Effector memory CD4-positive, alpha-beta T cell (primary cell): ENCODE data around the gene OR4K5.

ENCODE experiments used
- DNase-seq, 3 donors: peaks; one replicate each; pipeline ENCODE4 v3.0.0-alpha.2; 2020
- H3K27ac ChIP-seq: 2 replicates; pipeline ENCODE4 v1.7.0; 2013; ENCODE audit warnings: mild to moderate bottlenecking, low read length, moderate library complexity; ENCODE audit not compliant: insufficient read depth, poor library complexity, severe bottlenecking
- H3K27me3 ChIP-seq: replicated peaks from 2 replicates; pipeline ENCODE4 v1.7.0; 2013; ENCODE audit warnings: mild to moderate bottlenecking, low read length; ENCODE audit not compliant: insufficient read depth, control insufficient read depth, poor library complexity, severe bottlenecking
- H3K36me3 ChIP-seq: 2 replicates; pipeline ENCODE4 v1.7.0; 2013; ENCODE audit warnings: mild to moderate bottlenecking, low read length, moderate library complexity; ENCODE audit not compliant: control insufficient read depth, insufficient read depth
- H3K4me1 ChIP-seq: 2 replicates; pipeline ENCODE4 v1.7.0; 2013; ENCODE audit warnings: low read length, mild to moderate bottlenecking; ENCODE audit not compliant: control insufficient read depth, insufficient read depth, poor library complexity, severe bottlenecking
- H3K4me3 ChIP-seq: 2 replicates; pipeline ENCODE4 v1.7.0; 2013; ENCODE audit warnings: low read length, low read depth, mild to moderate bottlenecking; ENCODE audit not compliant: insufficient read depth, poor library complexity, severe bottlenecking
- H3K9me3 ChIP-seq: 2 replicates; pipeline ENCODE4 v1.7.0; 2013; ENCODE audit warnings: mild to moderate bottlenecking, low read length, moderate library complexity; ENCODE audit not compliant: control insufficient read depth
- total RNA-seq, 3 donors: gene quantifications; one replicate each; lab custom pipeline; 2026; lab: John Stamatoyannopoulos, UW

Gene OR4K5, protein sequence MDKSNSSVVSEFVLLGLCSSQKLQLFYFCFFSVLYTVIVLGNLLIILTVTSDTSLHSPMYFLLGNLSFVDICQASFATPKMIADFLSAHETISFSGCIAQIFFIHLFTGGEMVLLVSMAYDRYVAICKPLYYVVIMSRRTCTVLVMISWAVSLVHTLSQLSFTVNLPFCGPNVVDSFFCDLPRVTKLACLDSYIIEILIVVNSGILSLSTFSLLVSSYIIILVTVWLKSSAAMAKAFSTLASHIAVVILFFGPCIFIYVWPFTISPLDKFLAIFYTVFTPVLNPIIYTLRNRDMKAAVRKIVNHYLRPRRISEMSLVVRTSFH
- 0 reads per million in 3 donors for total RNA-seq

DNA sequence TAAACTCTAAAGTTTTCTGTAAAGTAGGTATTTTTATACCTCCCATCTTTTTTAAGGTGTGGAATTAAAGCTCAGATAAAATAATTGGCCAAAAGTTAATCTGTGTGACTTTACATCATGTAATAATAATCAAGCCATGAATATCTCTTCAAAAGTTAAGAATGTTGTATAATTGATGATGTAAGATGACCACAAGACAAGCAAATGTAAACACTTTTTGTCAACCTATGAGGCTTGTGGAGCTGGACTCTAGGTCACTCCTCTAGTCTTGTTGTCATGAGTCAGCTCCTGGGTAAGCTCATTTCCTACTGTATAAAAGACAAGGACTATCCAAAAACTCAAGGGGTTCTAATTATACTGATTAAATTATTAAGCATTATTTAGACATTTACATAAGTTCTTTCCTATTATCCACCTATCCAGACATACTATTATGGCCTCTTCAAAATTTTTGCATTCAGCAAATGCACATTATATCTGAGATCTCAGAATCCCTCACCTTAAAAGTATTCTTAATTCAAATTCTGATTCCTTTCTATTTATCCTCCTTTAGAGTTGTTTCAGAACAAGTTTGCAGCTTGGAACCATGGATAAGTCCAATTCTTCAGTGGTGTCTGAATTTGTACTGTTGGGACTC, at the start of gene OR4K5:
Gene OR4K5 (plus strand): TSS at position 587 of the 637 bp plus-strand sequence. CDS start 0 bp downstream, at position 587.
- Histone ChIP-seq H3K4me3 (no peak within 1 kb of the TSS), H3K27ac (no peak within 1 kb of the TSS), H3K4me1 (no peaks in the 10 kb centered on the region), H3K27me3 (no peaks in the 10 kb centered on the region), H3K9me3 (no peaks in the 10 kb centered on the region), H3K36me3 (no peaks in the 10 kb centered on the region)
- no peak for DNase-seq

DNA sequence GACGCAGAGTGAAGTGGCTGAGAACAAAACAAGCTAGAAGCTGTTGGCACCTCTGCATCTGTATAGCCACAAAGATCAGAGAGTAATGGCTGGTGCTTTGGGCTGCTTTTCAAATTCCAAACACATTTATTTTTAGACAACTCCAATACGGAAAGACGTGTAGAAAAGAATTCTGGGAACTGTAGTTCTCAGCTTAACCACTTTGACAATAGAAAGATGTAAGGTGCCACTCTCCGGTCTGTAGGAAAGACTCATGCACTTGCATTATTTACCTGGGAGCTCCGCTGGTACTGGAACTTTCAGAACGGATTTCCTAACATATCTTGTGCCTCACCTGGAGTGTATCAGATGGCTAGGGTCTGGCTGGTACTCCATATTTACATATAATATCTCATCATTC, 47.2 kb upstream of the OR4K5 start:
- no peaks in the 10 kb centered on the region for H3K36me3 ChIP-seq
- no peak overlapping the region for H3K4me3 ChIP-seq
- H3K9me3 ChIP-seq: no peaks in the 10 kb centered on the region
- no peak for DNase-seq
- no peaks in the 10 kb centered on the region for H3K4me1 ChIP-seq
- no peaks in the 10 kb centered on the region for H3K27me3 ChIP-seq
- H3K27ac ChIP-seq: no peak overlapping the region

DNA sequence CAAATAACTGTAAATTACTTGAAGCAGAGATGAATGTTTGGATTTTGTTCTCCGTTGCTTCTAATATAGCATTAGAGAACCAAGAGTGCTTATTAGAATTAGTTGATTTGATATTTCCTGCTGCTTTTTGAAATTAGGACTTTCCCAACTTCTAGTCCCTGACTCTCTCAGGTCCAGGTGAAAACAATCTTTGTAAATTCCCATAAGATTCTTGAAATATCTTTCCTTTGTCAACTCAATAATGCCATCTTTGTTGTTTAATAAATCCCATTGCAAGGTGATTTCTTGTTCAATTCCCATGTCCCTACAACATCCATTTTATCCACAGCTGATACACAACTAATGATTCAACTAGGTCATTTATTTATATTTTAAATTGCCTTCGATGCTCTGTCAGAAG, 45.6 kb upstream of the OR4K5 start, which contains the start of gene OR4K2:
Gene OR4K2 (plus strand): TSS at position 301 of the 400 bp plus-strand sequence. CDS start 1,126 bp downstream, outside the sequence.
- no peak for DNase-seq
- Histone ChIP-seq H3K27me3 (no peaks in the 10 kb centered on the region), H3K4me3 (no peak within 1 kb of the TSS), H3K9me3 (no peaks in the 10 kb centered on the region), H3K4me1 (no peaks in the 10 kb centered on the region), H3K27ac (no peak within 1 kb of the TSS), H3K36me3 (no peaks in the 10 kb centered on the region)

DNA sequence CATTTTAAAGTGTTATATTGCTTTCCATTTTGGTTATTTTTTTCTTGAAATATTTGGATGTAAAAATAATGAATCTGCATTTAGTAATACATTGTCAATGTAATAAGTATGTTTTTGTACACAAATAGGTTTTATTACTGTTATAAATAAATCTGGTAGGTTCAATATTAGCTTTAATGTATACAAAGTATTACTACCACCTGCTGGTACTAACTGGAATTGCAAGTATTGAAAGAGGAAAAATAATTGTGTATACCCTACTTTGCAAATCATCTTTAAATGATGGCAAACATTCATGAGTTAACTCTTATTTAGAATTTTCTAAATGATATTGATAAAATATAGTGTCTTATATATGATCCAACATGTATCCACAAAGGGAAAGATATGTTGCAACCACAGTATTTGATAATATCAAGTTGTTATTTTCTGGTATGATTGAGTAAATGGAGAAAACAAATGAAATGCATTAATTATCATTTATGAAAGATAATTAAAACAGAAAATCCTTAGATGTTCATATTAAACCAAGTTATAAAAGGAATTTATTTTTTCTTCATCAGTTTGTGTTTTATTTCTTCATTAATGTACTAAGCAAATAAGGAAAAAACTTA, 42.3 kb upstream of the OR4K5 start:
- no peaks in the 10 kb centered on the region for H3K36me3 ChIP-seq
- H3K9me3 ChIP-seq: no peaks in the 10 kb centered on the region
- H3K27ac ChIP-seq: no peak overlapping the region
- no peaks in the 10 kb centered on the region for H3K4me1 ChIP-seq
- no peak for DNase-seq
- no peak overlapping the region for H3K4me3 ChIP-seq
- H3K27me3 ChIP-seq: no peaks in the 10 kb centered on the region

GRCh38 chr14:19895282-19895681, 25.1 kb upstream of the OR4K5 start:
- peaks cover 20% of the 10 kb centered on the region for H3K9me3 ChIP-seq
- H3K4me3 ChIP-seq: no peak overlapping the region
- H3K27ac ChIP-seq: no peak overlapping the region
- no peaks in the 10 kb centered on the region for H3K36me3 ChIP-seq
- H3K4me1 ChIP-seq: no peaks in the 10 kb centered on the region
- no peak for DNase-seq
- H3K27me3 ChIP-seq: no peaks in the 10 kb centered on the region

GRCh38 chr14:19900999-19901398, 19.4 kb upstream of the OR4K5 start:
- H3K27me3 ChIP-seq: no peaks in the 10 kb centered on the region
- H3K4me1 ChIP-seq: no peaks in the 10 kb centered on the region
- H3K4me3 ChIP-seq: no peak overlapping the region
- H3K36me3 ChIP-seq: no peaks in the 10 kb centered on the region
- H3K9me3 ChIP-seq: peaks cover 3% of the 10 kb centered on the region
- no peak overlapping the region for H3K27ac ChIP-seq
- no peak for DNase-seq

DNA sequence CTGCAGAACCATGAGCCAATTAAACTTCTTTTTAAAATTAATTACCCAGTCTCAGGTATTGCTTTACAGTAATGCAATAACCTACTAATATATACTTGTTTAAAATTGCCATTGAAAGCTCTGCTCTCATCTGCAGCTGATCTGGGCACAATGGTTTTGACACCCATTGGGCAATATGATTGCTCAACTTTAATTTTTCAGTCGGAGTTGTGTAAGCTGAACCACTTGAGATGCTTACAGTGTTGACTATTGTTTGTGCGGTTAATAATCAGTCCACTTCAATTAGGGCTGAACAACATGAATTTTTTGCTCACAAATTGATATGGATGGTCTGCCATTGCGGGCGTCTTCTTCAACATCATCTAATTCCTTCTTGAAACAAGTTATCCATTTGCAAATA, 18.0 kb upstream of the OR4K5 start:
- no peaks in the 10 kb centered on the region for H3K27me3 ChIP-seq
- no peak for DNase-seq
- no peaks in the 10 kb centered on the region for H3K4me1 ChIP-seq
- no peaks in the 10 kb centered on the region for H3K9me3 ChIP-seq
- no peak overlapping the region for H3K4me3 ChIP-seq
- no peaks in the 10 kb centered on the region for H3K36me3 ChIP-seq
- no peak overlapping the region for H3K27ac ChIP-seq

DNA sequence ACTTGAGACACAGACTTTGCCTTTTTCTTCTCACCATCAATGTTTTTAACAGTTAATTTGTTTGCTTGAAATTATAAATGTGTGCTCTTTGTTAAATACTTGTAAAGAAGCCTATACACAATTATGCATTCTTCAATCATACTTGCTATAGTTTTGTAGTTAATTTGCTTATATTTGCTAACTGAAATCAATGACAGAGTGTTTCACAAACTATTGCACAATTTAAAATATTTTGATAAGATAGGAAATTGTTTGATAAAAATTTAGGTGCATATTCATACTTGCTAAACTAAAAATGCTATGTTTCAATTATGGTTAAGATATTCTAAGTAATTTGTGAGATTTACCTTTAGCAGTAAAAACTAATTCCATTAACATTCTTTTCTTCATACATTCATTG, 13.7 kb upstream of the OR4K5 start:
- H3K9me3 ChIP-seq: no peaks in the 10 kb centered on the region

DNA sequence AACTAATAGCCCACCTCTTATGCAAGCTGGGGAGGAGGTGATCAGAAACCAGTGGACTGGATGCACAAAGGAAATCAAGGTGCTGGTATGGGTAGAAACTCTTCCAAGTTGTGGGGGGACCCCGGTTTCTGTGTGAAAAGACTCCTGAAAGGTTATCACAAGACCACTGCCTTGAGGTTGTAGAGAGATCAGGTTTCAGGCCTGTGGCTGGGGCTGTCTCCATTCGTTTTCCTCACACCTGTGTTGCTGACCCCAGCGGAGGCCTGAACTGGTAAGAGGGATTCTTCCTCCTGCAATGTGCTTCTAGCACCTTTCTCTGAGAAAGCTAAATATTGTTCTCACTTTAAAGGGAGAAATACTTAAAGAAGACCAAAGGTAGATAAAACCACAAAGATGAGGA, 9.3 kb upstream of the OR4K5 start:
- no peak for DNase-seq
- no peaks in the 10 kb centered on the region for H3K27me3 ChIP-seq
- H3K4me3 ChIP-seq: no peak overlapping the region
- no peaks in the 10 kb centered on the region for H3K9me3 ChIP-seq
- H3K27ac ChIP-seq: no peak overlapping the region
- no peaks in the 10 kb centered on the region for H3K4me1 ChIP-seq
- no peaks in the 10 kb centered on the region for H3K36me3 ChIP-seq

More for the DNA sequence above, 13.7 kb upstream of the OR4K5 start:
- DNase-seq: no peak
- no peak overlapping the region for H3K4me3 ChIP-seq
- H3K27ac ChIP-seq: no peak overlapping the region
- no peaks in the 10 kb centered on the region for H3K27me3 ChIP-seq
- H3K4me1 ChIP-seq: no peaks in the 10 kb centered on the region
- no peaks in the 10 kb centered on the region for H3K36me3 ChIP-seq

- Histone ChIP-seq H3K4me3 (no peak overlapping the region), H3K27ac (no peak overlapping the region), H3K36me3 (no peaks in the 10 kb centered on the region), H3K9me3 (no peaks in the 10 kb centered on the region), H3K4me1 (no peaks in the 10 kb centered on the region), H3K27me3 (no peaks in the 10 kb centered on the region)
- DNase-seq: no peak
These were observed 3.2 kb upstream of the OR4K5 start for GRCh38 chr14:19917243-19917642.
